ENCODE results near the gene MKRN2.
"Not testable (repeated sequence)": the region's sequence is repeated elsewhere in the genome, so short reads cannot be mapped to it uniquely, and the experiment has no call there.

The MKRN2 gene

DNA sequence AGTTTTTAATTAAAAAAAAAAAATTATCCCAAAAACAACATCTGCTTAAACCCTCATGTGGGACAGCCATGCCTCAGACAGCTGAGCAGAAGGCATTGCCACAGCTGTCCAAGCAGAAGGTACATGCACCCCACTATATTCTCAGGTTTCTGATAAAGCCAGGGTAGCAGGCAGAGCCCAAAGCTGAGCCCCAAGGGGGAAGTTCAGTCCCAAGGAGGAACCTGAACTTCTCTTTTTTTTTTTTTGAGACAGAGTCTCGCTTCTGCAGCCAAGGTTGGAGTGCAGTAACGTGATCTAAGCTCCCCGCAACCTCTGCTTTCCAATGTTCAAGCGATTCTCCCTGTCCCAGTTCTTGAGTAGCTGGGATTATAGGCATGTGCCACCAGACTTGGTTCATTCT lies 33.2 kb downstream of the MKRN2 start:
- DNase-seq: no peak

GRCh38 chr3:12591456-12591855 lies 34.6 kb downstream of the MKRN2 start:
- no peak for DNase-seq

GRCh38 chr3:12591997-12592715 lies 35.3 kb downstream of the MKRN2 start:
- DNase-seq: no peak

DNA sequence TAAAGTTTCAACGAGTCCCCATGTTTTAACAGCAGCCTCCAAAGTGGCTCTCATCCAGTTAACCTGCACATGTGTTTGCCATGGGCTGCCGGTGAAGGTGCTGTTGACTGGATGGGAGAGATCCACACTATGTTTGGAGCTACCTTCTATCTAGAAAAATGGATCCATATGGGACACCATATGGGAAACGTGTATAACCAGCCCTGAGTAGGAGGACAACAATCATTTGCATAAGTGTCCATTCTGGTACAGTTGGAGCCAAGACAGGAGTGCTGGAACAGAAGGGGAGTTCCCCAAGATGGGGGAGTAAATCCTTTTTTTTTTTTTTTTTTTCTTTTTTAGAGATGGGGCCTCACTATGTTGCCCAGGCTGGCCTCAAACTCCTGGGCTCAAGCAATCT lies 36.6 kb downstream of the MKRN2 start:
- no peak for DNase-seq

- DNase-seq: no peak
Measured at GRCh38 chr3:12598890-12599289, 42.0 kb downstream of the MKRN2 start.

DNA sequence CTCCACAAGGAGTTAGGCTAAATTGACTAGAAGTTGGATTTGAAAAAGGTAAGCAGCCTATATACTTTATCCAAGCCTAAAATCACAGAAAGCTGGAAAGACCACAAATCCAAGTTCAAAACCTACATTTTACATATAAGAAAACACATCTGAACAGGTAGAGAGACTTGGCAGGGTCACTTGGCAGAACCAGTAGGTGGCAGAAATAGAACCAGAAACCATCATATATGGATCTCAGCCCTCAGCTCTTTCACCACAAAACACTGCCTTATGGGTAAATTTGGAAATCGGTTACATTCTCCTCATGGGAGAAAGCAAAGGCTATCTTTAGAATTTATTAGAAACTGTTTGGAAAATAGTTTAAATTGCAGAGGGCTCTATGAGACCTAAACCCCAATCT lies 44.2 kb downstream of the MKRN2 start:
- DNase-seq: no peak

GRCh38 chr3:12603969-12604368 lies 47.1 kb downstream of the MKRN2 start:
- DNase-seq: no peak

DNA sequence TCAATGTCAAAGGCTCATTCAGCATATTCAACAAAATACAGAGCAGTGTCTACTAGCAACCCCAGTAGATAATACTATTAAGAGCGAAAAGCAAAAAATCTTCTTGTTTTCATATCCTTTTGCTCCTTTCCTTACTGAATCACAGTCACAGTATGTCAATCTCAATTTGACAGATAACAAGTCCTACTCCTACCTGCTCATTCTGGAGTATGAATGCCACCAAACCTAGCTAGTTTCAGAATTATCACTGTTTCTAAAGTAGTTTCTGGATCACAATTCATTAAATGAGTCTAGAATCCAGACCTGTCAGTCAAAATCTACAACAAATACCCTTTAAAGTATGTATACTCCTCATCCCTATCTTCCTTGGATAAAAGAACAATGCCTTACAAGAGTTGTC lies 51.5 kb downstream of the MKRN2 start:
- DNase-seq: no peak

GRCh38 chr3:12611117-12611516 lies 54.2 kb downstream of the MKRN2 start:
- no peak for DNase-seq

DNA sequence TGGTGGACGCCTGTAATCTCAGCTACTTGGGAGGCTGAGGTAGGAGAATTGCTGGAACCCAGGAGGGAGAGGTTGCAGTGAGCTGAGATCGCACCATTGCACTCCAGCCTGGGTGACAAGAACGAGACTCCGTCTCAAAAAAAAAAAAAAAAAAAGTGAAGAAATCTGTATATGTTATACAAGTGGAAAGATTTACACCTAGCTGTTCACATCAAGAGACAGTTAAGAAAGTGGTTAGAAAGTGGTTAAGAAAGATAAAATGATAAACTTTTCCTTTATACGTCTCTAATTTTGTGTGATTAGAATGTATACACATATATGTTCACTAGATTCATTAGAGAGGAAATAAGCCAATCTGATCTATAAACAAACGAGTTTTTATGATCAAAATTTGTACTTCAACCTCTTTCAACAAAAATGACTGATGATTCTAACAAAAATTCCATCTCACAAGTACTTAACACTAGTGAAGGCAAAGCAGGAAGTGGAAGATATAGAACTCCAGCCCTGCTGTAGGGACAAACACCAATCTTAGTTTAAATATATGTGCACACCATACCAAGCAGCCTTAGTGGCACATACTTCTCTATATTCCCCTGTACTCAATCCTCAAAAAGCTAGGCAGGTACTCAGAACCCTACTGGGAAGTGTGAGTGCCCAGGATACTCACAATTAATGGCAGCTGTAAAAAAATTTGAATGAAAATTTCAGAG lies 55.8 kb downstream of the MKRN2 start:
- DNase-seq: no peak

GRCh38 chr3:12613250-12613649 lies 56.4 kb downstream of the MKRN2 start:
- DNase-seq: no peak

GRCh38 chr3:12615266-12615665 lies 58.4 kb downstream of the MKRN2 start:
- DNase-seq: no peak

GRCh38 chr3:12618426-12618825 lies 61.5 kb downstream of the MKRN2 start:
- no peak for DNase-seq

DNA sequence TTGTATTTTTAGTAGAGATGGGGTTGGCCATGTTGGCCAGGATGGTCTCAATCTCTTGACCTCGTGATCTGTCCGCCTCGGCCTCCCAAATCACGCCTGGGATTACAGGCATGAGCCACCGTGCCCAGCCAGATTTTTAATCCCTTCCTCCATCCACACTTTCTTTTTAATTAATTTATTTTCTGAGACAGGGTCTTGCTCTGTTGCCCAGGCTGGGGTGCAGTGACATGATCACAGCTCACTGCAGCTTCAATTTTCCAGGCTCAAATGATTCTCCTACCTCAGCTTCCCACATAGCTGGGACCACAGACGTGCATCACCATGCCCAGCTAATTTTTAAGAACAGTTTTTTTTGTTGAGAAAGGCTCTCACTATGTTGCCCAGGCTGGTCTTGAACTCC lies 63.4 kb downstream of the MKRN2 start:
- no peak for DNase-seq

GRCh38 chr3:12620729-12621128 lies 63.8 kb downstream of the MKRN2 start:
- DNase-seq: no peak

DNA sequence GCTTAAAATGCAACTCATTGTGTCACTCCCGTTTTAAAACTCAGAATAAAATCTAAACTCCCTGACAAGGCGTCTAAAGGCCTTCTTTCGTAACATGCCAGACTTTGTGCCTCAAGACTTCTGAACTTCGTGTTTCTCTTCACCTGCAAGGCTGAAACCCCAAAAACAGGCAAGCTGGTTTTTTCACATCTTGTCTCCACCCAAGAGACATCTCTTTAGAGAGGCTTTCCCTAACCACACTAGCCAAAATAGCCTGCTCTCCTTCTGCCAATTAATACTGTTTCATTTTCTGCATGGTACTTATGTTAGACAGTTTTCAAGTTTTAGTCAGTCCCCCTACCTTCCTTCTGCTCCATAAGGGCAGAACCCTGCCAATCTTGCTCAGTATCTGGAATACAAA lies 65.4 kb downstream of the MKRN2 start:
- DNase-seq: no peak

DNA sequence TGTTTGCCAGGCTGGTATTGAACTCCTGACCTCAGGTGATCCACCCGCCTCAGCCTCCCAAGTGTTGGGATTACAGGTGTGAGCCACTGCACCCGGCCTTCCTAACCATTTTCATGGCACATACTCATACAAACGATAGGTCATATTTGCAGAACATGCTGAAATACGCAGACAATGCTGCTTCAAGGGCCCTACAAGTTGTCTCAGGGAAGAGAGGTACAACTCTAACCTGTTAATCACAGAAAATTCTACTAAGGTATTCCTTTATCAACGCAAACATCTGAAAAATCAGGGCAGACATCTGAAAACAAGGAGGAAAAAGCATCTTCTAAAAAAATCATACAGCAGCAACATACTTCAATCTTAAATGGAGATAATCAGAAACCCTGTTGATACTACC lies 67.2 kb downstream of the MKRN2 start:
- DNase-seq: no peak

- not testable (repeated sequence) for DNase-seq
Measured at GRCh38 chr3:12624964-12625363, 68.1 kb downstream of the MKRN2 start.

GRCh38 chr3:12627370-12627769 lies 70.5 kb downstream of the MKRN2 start:
- no peak for DNase-seq

- DNase-seq: no peak
Measured at GRCh38 chr3:12628813-12629212, 71.9 kb downstream of the MKRN2 start.

GRCh38 chr3:12629560-12629959 lies 72.7 kb downstream of the MKRN2 start:
- DNase-seq: peak; percentile 59

- no peak for DNase-seq
Measured at GRCh38 chr3:12630292-12630691, 73.4 kb downstream of the MKRN2 start.

DNA sequence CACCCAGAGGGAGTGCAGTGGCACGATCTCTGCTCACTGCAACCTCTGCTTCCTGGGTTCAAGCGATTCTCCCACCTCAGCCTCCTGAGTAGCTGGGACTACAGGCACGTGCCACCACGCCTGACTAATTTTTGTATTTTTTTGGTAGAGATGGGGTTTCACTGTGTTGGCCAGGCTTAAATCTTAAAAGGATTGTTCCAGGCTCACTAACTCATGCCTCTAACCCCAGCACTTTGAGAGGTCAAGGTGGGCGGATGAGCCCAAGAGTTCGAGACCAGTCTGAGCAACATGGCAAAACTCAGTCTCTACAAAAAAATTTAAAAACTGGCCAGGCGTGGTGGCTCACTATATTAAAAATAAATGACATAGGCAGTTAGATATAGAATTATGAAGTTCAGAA lies 74.0 kb downstream of the MKRN2 start:
- not testable (repeated sequence) for DNase-seq

- DNase-seq: no peak
Measured at GRCh38 chr3:12632523-12632922, 75.6 kb downstream of the MKRN2 start.

DNA sequence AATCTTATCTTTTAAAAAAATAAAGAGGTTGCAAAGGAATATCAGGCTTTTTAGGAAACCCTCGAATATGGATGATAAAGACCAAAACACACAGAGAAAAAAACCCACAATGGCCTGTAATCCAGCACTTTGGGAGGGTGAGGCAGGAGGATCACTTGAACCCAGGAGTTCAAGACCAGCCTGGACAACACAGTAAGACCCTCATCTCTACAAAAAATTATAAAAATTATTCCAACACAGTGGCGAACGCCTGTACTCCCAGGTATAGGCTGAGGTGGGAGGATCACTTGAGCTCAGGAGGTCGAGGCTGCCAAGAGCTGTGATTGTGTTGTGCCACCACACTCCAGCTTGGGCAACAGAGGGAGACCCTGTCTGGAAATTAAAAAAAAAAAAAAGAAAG lies 76.2 kb downstream of the MKRN2 start:
- no peak for DNase-seq
